HL-60 (cell line): ENCODE measurements around the gene ANAPC13.

ENCODE experiments used
- GABPA ChIP-seq: IDR thresholded peaks from 2 replicates; pipeline ENCODE4 v1.6.1; 2012; ENCODE audit warnings: low read depth
- POLR2AphosphoS5 ChIP-seq: IDR thresholded peaks from 2 replicates; pipeline ENCODE4 v1.6.1; 2012; ENCODE audit warnings: low read depth
- TF ChIP-seq, protein P1 (sequence below): IDR thresholded peaks from one replicate; pipeline ENCODE4 v1.5.1; 2011; ENCODE audit warnings: low read length, control low read depth, inconsistent platforms; ENCODE audit not compliant: insufficient read depth
- TF ChIP-seq, protein P2 (sequence below): IDR thresholded peaks from 2 replicates; pipeline ENCODE4 v1.6.1; 2012; ENCODE audit warnings: low read depth; ENCODE audit not compliant: insufficient replicate concordance

- TF ChIP-seq, protein P1, sequence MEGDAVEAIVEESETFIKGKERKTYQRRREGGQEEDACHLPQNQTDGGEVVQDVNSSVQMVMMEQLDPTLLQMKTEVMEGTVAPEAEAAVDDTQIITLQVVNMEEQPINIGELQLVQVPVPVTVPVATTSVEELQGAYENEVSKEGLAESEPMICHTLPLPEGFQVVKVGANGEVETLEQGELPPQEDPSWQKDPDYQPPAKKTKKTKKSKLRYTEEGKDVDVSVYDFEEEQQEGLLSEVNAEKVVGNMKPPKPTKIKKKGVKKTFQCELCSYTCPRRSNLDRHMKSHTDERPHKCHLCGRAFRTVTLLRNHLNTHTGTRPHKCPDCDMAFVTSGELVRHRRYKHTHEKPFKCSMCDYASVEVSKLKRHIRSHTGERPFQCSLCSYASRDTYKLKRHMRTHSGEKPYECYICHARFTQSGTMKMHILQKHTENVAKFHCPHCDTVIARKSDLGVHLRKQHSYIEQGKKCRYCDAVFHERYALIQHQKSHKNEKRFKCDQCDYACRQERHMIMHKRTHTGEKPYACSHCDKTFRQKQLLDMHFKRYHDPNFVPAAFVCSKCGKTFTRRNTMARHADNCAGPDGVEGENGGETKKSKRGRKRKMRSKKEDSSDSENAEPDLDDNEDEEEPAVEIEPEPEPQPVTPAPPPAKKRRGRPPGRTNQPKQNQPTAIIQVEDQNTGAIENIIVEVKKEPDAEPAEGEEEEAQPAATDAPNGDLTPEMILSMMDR: no peak
- TF ChIP-seq GABPA (no peak), POLR2AphosphoS5 (no peak)
- TF ChIP-seq, protein P2, sequence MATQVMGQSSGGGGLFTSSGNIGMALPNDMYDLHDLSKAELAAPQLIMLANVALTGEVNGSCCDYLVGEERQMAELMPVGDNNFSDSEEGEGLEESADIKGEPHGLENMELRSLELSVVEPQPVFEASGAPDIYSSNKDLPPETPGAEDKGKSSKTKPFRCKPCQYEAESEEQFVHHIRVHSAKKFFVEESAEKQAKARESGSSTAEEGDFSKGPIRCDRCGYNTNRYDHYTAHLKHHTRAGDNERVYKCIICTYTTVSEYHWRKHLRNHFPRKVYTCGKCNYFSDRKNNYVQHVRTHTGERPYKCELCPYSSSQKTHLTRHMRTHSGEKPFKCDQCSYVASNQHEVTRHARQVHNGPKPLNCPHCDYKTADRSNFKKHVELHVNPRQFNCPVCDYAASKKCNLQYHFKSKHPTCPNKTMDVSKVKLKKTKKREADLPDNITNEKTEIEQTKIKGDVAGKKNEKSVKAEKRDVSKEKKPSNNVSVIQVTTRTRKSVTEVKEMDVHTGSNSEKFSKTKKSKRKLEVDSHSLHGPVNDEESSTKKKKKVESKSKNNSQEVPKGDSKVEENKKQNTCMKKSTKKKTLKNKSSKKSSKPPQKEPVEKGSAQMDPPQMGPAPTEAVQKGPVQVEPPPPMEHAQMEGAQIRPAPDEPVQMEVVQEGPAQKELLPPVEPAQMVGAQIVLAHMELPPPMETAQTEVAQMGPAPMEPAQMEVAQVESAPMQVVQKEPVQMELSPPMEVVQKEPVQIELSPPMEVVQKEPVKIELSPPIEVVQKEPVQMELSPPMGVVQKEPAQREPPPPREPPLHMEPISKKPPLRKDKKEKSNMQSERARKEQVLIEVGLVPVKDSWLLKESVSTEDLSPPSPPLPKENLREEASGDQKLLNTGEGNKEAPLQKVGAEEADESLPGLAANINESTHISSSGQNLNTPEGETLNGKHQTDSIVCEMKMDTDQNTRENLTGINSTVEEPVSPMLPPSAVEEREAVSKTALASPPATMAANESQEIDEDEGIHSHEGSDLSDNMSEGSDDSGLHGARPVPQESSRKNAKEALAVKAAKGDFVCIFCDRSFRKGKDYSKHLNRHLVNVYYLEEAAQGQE: no peak
These were observed 44.0 kb downstream of the ANAPC13 start for GRCh38 chr3:134441821-134442220.
